Spleen (tissue), 7 donors: Measurements from ENCODE around the gene ITPK1.

Experiments used
- CTCF ChIP-seq, 11 experiments: fragments of 200-600 bp in 7 of 11; fragments of 450-650 bp in 4 of 11; sonication (generic) in 4 of 11; IDR thresholded peaks in 8 of 11; conservative IDR thresholded peaks in 3 of 11; 1 replicate in 7 of 11; 2 replicates in 4 of 11; pipeline versions ENCODE4 v1.4.0 to v1.8.0; 2016 to 2021; ENCODE audit warnings: antibody characterized with exemption in 11 of 11, inconsistent platforms in 4 of 11, mild to moderate bottlenecking in 1 of 11
- POLR2A ChIP-seq, 3 donors: fragments of 450-650 bp; IDR thresholded peaks; one replicate each; pipeline ENCODE4 v1.5.1; 2017; ENCODE audit warnings: antibody characterized with exemption in 3 of 3, mild to moderate bottlenecking in 1 of 3
- donor health status: DM: no; HTN: no; CAD: no; lungs with moderate emphysema.
- donor health status: DM: no; HTN: no; CAD: no.
- donor health status: DM: no; HTN: no; CAD: no.

GRCh38 chr14:92959761-92960680, 155.7 kb downstream of the ITPK1 start:
- no peak for TF ChIP-seq POLR2A (IDR thresholded peaks at IDR 0.05)
- no peak for TF ChIP-seq CTCF (IDR thresholded peaks at IDR 0.05 in 8 of 11, conservative IDR thresholded peaks at IDR 0.05 in 3 of 11)
